Activated CD4-positive, CD25-positive, alpha-beta regulatory T cell treated with anti-CD3 and anti-CD28 coated beads, Interleukin-2, amount 50 U/mL, for 24 hours (primary cell): ENCODE data around the gene PNKD.

Experiments used
- ATAC-seq, 2 donors: fragments of 150-1000 bp; cut with Tn5 transposase; one replicate each; pipeline ENCODE4 v1.10.0; 2021; ENCODE audit warnings: mild to moderate bottlenecking in 1 of 2, moderate library complexity in 1 of 2

Gene PNKD

DNA sequence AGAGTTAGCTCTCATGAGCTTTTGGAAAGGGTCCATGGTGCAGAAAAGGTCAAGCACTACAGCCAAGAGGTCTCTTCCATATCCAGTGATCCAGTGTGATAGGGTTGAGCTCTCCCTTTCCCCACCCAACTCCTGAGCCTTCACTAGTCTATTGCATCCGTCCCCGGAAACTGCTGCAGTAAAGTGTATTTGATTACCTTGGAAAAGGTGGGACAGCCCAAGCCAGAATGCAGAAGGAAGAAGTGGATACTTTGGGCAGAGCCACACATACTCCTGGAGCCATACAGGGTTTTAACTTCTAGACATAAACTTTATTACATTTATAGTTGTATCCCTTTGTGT is 3.6 kb downstream of the PNKD start:
- no peak for ATAC-seq

DNA sequence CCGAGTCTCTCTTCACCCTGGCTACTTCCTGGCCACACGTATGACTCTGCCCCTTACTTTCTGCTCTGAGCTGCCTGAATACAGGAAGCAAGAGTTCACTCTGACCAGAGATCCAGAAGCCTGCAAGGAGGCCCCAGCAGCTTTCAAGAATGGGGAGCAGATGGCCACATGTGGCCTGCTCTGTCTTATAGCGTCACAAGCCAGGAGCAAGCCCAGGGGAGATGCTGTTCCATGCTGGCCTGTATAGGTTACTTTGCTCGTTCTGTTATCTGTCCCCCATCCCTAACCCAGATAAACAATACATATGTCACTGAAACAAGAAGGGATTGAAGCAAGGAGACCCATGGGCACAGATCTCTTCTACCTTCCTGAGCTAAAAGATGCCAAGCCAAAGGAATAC is 4.3 kb downstream of the PNKD start:
- ATAC-seq, result no peak

DNA sequence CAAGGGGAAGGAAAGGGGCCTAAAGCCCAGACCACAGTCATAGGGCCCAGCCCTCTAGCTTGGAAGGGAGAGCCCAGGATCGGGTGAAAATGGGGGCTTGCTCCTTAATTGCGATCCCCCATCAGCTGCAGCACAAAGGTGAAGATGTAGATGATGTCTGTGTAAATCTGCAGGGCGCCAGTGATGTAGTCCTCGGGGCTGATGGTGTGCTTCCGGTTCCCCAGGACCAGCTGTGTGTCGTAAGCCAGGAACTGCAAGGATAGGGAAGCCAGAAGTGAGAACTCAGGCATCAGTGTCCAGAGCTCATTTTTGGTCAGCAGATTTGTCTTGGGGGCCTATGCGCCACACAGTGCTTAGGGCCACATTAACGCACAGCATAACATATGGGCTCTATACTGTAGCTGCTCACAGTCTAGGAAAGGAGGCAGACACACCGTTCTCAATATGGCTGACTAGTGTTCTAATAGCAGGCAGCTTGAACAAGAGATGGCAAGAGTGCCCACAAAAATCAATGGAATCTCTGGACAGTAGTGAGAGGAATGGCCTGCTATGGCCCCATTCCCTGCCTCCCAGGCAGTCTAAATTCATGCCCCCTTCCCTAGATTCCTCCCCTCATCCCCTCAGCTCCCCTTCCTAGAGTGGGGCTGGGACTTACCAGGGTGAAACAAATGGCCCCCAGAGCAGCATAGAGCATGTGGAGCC is 5.2 kb downstream of the PNKD start:
- no peak for ATAC-seq

DNA sequence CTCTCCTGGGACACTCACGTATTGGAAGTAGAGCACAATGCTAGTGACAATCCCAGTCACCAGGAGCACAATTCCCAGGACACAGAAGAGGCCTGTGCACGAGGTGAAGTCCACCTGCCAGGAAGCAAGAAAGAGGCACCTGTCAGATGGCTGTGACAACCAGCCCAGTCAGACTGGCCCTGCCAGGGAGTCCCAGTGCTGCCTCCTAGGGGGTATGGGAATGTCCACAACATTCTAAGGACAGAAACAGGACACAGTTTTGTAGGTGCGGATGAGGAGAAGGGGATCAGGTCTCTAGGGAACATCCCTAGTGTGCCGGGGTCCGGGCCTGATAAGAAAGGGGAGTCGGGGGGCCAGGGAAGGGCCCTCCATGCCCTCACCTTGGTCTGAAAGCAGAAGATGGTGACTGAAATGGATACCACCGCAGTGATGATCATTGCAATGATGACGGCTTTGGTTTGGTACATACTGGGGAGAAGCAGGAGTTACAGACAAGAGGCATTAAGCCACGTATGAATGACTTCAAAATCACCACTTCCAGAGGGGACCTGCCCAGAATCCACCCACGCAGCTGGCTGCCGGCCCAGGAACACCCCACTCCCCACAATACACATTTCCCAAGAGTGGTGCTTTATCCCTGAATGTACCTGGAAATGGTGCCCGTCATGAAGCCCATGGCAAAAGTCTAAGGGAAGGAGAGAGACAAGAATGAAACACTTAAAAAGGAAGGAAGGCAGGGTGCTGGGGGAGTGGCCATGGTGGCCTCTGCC is 6.9 kb downstream of the PNKD start:
- no peak for ATAC-seq

DNA sequence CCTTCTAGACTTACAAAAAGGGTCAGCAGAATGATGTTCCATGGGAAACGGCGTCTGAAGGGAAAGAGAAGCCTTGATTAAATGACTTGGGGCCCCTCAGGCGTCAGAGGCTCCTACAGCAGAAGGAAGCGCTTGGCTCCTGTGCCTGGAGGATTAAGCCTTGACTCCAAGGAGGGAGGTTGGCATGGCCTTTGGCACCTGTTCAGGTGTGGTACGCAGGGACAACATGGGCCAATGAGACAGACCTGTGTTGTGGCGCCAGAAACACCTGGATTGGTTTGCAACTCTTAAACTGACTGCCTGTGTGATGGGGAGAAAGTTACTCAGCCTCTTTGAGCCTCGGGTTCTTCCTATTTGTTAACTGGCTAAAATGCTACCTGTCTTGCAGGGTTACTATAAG is 7.6 kb downstream of the PNKD start:
- ATAC-seq, result no peak

DNA sequence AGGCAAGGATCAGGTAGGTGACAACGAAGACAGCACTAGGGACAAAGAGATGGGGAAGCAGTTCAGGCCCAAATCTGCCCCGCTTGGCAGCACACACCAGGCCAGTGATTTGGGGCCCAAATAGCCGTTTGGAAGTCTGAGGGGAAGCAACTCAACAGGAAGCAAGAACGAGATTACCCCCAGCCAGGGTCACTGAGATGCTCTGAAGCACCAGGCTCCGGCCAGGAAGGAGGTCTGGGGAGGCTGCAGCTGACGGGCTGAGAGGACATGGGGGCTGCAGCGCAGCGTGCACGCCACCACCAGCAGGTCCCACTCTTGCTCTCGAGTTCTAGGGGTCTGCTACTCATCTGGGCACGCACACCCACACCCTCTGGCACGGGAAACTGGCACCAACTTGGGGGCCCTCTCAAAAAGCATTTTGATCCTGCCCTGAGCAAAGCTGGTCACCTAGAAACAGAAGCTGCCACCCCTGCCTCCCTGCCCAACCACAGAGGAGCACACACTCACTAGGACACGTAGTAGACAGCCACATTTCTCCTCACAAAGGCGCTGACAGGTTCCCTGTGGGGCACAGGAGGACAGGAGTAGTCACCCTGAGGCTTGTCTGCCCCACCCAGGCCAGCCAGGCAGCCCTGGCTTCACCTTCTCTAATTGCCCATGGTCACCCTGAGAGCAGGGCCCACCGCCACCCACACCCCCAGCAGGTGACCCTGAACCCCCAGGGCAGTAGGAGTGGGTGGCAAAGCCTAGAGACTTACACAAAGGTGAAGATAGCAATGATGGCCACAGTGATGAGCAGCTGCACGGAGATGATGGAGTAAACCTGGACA is 8.4 kb downstream of the PNKD start:
- no peak for ATAC-seq

DNA sequence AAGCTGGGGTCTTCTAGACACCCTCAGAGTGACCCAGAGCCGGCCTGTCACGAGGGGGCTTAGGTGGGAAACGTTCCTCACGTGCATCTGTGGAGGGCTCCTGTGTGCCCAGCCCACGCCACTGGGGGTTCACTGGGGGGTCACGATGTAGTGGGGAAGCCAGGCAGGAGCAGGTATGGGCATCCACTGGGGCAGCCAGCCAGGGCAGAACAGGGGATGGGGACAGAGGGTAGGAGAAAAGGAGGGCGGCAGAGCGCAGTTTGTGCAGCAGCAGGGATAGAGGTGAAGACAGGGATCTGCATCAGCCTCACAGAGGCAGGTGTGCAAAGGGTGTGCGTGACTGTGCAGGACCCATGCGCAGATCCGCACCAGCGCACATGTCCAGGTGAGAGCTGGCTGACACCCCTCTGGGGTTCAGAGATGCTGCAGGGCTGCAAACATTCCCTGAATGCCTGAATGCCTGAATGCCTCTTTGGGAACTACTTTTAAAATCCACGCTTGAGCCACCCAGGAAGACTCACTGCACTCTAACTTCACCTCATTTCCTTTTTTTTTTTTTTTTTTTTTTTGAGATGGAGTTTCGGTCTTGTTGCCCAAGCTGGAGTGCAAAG is 10.0 kb downstream of the PNKD start:
- ATAC-seq, result no peak

DNA sequence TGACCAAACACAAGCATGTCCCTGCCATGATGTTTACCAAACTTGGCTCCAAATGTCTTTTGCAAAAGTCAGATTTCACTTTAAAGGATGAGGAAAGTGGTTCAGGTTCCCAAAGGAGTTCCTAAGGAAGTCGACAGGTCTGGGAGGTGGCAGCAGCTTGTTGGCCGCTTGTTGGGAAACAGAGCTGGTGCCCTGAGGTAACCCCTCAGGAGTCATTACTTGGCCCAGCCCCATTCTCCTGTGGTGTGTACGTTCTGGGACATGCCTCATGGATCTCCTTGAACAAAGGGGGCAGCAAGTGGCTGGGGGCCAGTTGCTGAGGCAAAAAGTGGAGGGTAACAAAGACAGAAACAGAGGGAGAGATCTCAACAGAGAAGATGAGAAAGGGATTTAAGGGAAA is 11.1 kb downstream of the PNKD start:
- no peak for ATAC-seq

DNA sequence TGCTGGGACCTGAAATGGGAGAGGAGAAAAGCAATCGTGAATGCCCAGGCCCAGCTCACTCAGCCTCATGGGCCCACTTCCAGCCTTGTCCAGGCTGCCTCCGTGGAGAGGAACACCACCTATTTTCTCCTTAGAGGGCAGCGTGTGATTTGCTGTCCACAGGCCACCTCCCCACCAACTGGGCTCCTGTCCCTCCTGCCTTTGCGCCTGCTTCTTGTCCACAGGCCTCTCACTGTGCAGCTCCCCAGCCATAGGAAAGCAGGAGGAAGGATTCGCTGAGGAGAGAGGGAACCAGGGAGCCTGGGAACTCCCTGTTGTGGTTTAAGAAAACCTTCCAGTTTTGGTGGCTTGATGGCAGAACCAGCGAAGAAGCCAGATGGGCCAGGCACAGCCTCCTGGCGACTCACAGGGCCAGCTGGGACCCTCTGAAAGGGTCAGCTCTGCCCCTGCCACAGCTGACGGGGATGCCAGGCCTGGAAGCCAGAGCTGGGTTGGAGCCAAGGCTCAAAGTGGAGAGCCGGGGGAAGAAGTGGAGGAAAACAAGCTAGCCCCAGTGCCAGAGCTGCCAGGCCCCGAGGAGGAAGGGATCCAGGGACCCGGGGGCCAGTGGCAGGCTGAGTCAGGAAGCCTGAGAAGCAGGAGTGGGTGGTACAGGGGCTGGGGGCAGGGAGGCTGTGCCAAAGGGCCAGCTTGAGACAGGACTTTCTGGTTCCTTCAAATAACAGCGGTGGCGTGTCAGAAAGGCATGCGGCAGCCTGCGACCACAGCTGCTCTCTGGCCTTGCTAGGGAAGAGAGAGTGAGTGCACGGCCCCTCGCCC is 12.1 kb downstream of the PNKD start:
- no peak for ATAC-seq

DNA sequence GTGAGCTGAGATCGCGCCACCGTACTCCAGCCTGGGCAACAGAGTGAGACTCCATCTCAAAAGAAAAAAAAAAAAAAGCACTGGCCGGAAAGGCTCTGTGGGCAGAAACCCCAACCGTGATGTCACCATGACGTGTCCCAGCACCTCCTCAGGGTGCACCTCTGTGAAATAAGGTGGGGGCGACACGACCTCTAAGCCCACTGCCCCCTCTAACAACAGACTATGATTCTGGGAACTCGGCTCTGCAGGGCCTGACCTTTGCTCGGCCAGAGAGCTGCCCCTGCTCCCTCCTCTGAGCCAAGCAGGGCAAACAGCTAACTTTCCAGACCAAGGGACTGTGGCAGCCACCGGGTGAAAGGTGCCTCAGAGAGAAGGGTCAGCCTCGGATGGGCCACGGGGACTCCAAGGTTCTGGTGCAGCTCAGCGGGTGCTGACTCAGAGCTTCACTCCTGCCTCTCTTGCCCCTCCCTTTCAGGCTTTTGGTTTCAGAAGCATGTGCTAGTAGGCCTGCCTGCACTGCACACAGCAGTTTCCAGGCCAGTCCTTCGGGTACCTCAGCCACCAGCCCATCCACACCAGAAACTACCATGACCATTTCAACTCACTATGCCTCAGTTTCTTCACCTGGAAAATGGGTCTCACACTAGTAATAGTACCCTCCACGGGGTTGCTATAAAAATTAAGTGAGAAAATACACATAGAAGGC is 13.9 kb downstream of the PNKD start:
- peak; percentile 69 to 71 for ATAC-seq

DNA sequence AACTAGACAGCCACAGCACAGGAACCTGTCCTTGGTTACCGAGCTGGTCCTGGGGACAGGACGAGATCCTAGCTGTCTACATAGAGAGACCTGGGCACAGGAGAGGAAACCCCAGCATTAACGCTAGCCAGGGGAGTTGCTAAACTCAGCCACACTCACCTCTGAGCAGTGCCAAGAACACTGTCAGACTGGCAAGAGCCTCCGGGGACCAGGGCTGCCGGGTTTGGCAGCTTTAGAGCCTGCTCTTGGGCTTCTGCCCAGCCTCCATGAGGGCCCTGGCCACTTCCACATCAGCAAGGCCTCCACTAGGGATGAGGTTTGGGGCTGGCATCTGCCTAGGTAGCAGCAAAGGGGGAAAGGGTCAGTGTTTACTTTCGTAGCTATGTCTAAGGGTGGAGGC is 15.3 kb downstream of the PNKD start:
- no peak for ATAC-seq

DNA sequence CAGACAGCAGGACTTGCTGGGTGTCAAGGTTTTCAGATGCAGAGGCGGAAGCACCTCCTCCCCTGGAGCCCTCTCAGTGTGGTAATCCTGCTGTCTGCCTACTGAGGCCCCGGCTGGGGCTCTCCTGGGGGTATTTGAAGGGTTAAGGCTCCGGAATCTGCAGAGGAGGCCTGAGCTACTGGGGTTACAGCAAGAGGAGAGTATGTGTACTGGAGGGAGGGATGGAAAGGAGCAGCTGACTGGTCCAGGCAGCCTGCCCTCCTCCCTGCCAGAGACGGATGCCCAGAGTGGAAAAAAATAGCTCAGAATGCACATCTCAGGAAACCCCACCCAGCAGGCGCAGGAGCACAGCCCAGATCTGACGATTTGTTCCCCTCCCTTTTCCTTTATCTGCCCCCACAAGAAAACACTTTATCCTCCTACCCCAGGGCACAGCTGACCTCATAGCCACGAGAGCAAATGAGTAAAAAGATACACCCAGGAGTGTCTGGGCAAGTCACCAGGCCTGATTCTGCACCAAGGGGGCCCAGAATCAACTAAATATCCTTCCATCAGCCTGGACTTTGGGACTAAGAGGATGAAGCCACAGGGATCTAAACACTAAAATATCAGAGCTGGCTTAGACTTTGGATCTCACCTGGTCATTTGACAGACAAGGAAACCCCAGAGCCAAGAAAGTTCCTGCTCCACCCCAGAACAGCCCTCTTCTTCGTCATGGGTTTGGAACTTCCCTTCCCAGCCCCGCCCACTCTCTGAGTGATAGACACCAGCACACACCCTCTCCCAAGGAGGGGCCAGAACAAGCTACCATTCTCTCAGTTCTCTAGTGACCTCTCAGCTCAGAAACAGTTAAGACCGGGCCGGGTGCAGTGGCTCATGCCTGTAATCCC is 16.5 kb downstream of the PNKD start:
- peak; percentile 64 to 67 for ATAC-seq

DNA sequence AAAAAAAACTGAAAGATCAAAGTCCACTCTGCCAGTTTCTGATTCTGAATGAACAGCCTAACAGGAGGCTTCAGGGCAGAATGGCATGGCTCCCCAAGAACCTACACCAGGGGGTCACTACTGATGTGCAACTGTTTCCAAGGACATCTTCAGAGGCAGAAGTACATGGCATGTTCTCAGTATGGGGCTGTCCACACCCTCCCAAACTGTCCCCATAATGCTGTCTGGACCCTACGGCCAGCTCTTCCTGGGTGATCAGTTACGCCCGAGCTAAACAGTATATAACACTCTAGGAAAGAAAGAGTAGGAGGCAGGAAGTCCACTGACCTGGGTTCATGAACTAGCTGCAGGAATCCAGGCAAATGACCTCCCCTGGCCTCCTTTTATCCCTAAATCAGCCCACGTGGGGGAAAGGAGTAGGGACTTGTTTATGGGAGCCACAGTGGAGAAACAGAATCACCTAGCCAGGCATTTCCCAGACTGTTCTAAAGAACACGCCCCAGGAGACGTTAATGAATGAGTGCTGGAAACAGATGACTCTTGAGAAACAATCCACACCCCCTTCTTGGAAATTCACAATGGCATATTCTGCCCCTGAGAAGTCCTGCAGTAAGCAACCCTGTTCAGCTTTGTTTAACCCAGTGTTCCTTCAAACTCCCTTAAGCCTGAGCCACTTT is 19.5 kb downstream of the PNKD start:
- no peak for ATAC-seq

DNA sequence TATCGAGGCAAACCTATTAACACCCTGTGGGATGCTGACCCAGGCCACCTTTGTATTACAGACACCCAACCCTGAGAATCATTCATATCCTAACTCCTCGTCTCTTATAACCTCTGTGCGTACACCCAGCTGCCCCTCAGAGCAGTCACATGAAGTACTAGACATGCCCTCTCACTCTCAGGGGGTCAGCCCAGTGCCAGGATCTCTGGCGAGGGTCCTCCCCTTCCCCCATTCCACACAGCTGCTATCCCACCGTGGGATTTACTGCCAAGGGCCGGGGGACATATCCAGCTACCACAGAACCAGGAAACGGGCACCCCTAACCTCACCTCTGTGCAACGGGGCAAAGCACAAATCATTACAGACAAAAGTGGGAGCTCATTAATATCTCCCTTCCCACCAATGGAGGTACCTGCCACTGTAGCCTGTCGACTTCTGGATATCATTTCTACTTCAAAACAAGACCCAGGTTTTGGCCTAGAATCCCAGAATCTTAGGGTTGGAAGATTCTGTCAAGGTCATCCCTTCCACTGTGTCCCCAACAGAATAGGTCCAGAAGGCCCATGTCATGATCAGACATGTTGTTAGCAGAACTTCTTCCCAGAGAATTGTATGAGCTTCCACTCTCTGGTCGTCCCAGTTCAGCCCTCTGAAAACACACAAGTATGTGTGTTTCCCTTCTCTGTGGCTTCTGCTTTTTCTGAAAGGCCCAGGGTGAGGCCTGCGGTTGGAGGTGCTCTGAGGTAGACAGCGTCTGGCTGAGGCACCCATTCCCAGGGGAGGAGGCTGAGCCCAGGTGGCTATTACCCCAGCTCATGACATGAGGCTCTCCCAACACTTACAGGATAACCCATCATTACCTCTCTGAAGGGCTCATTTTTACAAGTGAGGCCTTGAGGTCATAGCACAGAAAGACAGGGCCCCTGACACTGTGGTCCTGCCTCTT is 20.3 kb downstream of the PNKD start:
- ATAC-seq, result no peak

DNA sequence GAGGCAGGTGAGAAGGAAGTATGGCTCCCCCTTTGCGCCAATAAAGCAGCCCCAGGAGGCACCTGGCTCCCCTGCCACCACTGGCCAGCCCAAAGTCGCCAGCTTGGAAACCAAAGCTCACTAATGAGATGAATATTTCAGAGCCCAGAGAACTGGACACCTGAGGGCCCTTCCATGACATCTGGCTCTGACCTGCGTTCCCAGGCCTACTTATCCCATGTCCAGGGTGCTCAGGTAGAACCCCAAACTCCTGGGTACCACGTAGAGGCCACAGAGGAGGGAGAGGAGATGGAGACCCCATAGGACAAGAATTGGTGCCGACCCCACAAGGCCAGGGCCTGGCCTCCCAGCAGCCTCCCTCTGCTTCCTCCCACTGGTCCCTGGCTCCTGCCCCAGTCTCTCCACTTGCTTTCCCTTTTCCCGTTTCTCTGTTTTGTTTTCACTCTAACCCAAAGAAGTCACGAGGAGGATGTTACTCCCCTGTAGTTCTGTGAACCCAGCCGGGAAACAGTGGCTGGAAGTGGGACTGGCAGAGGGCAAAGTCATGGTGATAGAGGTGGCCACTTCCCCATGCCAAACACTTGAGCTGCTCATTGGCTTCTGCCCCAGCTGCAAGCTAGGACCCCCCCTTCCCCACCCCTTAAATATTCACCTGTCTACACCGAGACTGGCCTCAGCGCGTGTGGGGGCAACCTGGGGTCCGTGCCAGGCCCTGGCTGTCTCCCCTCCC is 21.2 kb downstream of the PNKD start:
- ATAC-seq, result no peak

DNA sequence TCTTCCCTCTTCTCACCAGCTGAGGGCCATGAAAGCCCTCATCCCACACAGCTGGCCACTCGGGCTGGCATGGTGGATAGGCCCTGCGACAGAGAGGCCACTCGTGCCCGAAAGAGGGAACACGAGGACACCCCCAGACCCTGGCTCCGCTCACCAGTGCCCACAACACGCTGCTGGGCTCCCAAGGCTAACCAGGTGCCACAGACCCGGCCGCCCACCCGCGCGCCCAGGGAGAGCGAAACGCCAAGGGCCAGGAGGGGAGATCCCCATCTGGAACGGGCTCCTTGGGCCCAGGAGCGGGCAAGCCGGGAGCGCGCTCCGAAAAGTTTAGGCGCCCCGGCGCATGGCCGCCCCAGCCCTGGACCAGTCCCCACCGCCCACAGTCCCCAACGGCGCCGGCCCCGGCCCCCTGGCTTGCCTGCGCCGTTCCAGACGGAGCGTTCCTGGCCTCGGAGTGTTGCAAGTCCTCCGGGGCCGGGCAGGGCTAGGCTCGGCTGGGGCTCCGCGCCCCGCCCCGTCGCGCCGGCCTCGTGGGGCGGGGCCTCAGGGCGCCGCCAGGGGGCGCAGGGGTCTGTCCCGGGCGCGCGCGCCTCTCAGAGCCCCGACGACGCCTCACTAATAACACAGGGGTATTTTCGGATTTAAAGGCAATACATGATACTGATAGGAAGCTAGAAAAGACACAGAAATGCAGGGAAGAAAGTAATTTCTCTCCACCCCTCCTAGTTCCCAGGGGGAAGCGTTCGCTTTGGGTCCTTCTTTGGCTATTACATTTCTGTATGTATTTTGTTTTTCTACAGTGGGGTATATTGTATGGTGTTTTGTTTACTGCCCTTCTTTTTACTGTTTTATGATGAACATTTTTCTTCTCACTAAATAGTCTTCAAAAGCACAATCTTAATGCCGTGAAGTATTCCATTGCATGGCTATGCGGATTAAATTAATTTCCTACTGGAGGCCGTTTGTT is 22.0 kb downstream of the PNKD start, which contains the start of gene TMBIM1:
Gene TMBIM1, minus strand, starts transcription at position 456 of the 967 bp plus-strand sequence. CDS start 10,362 bp downstream, outside the sequence.
- peak; percentile 92 to 93 for ATAC-seq
